ENCODE measurements around the gene PRR29.

DNA sequence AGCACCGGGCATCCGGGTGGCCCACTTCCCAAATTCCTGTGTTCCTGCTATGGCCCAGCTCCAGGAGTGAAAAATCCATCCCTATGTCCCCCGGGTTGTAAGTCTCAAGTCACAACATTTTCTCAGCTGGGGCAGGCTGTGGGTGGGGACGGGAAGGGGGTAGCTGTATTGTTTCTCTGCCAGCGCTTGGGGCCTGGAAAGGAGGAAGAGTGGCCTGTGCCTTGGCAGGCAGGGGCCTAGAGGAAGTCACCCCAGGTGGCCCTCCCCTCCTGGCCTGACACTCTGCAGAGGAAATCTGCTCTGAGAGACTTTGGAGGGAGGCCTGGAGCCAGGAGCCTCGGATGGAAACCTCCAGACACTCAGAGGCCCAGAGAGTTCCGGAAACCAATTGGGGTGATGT, 14.8 kb upstream of the PRR29 start:
- TF ChIP-seq TAF1 (IDR thresholded peaks at IDR 0.05; ENCODE audit: borderline replicate concordance, insufficient read depth, low read length) = no peak
- TF ChIP-seq, protein P1, sequence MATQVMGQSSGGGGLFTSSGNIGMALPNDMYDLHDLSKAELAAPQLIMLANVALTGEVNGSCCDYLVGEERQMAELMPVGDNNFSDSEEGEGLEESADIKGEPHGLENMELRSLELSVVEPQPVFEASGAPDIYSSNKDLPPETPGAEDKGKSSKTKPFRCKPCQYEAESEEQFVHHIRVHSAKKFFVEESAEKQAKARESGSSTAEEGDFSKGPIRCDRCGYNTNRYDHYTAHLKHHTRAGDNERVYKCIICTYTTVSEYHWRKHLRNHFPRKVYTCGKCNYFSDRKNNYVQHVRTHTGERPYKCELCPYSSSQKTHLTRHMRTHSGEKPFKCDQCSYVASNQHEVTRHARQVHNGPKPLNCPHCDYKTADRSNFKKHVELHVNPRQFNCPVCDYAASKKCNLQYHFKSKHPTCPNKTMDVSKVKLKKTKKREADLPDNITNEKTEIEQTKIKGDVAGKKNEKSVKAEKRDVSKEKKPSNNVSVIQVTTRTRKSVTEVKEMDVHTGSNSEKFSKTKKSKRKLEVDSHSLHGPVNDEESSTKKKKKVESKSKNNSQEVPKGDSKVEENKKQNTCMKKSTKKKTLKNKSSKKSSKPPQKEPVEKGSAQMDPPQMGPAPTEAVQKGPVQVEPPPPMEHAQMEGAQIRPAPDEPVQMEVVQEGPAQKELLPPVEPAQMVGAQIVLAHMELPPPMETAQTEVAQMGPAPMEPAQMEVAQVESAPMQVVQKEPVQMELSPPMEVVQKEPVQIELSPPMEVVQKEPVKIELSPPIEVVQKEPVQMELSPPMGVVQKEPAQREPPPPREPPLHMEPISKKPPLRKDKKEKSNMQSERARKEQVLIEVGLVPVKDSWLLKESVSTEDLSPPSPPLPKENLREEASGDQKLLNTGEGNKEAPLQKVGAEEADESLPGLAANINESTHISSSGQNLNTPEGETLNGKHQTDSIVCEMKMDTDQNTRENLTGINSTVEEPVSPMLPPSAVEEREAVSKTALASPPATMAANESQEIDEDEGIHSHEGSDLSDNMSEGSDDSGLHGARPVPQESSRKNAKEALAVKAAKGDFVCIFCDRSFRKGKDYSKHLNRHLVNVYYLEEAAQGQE (IDR thresholded peaks at IDR 0.05; ENCODE audit: insufficient read depth in 1 of 2, low read depth in 2 of 2, low read length in 2 of 2) = no peak

Measured in PFSK-1 (cell line).